ENCODE data around the gene AGRP.

The AGRP gene

DNA sequence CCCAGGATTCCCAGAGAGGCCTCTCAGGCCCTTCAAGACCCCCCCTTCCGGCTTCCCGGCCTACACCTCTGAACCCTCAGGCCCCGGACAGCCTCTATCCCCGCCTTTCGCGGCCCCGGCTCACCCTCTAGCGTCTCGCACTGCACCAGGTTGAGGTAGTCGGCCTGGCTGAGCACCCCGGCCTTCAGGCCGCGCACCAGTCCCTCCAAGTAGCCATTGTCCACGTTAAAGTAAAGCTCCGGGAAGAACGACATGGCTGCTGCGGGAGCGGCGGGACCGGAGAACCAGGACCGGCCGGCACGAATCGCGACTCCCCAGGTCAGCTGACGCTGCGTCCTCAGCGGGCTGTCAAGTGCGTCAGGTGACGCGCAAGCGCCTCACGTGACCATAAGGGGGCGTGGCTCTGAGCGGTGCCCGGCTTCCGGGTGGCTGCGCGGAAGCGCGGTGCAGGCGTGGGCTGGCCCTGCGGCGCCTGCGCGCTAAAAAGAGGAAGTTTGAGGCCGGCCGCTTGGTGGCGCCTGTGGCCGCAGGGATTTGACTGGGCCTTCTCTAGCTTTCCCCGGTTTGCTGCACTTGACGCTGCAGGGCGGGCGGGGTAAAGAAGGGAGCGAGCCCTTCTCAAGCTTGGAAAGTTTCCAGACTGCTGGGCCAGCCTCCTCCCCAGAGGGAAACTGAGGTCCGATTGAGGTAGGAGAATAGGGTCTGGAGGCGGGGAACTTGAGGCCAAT is 2.4 kb downstream of the AGRP start, which contains the start of gene ATP6V0D1 (continued):
- TF ChIP-seq ZNF138 (tag by site-specific recombination; IDR thresholded peaks at IDR 0.05; ENCODE audit: borderline replicate concordance) (no peak), ZNF658 (tag by site-specific recombination; IDR thresholded peaks at IDR 0.05) (no peak), REPIN1 (tag by site-specific recombination; IDR thresholded peaks at IDR 0.05; ENCODE audit: low read depth) (no peak), EGR2 (tag by site-specific recombination; IDR thresholded peaks at IDR 0.05; ENCODE audit: low read depth) (peak; percentile 44), ZNF596 (tag by site-specific recombination; IDR thresholded peaks at IDR 0.05) (no peak), ZNF354C (tag by site-specific recombination; IDR thresholded peaks at IDR 0.05; ENCODE audit: borderline replicate concordance, low read depth) (no peak), ZBTB7A (tag by site-specific recombination; IDR thresholded peaks at IDR 0.05; ENCODE audit: low read depth) (no peak), ZNF777 (tag by site-specific recombination; IDR thresholded peaks at IDR 0.05; ENCODE audit: borderline replicate concordance) (no peak), GLI2 (tag by site-specific recombination; IDR thresholded peaks at IDR 0.05; ENCODE audit: borderline replicate concordance, low read depth) (no peak), KLF1 (tag by site-specific recombination; IDR thresholded peaks at IDR 0.05) (no peak), ZNF366 (tag by site-specific recombination; conservative IDR thresholded peaks at IDR 0.05) (no peak), ZNF324 (tag by site-specific recombination; IDR thresholded peaks at IDR 0.05) (no peak), ZNF223 (tag by site-specific recombination; IDR thresholded peaks at IDR 0.05) (no peak), SP3 (tag by site-specific recombination; IDR thresholded peaks at IDR 0.05) (peak; percentile 87), ZNF560 (tag by site-specific recombination; IDR thresholded peaks at IDR 0.05; ENCODE audit: borderline replicate concordance) (no peak), ZNF792 (tag by site-specific recombination; IDR thresholded peaks at IDR 0.05) (no peak), ZBTB8A (tag by site-specific recombination; IDR thresholded peaks at IDR 0.05) (no peak; the same call in 1 of the 2 replicates), ZNF239 (tag by site-specific recombination; IDR thresholded peaks at IDR 0.05) (no peak), ZNF211 (tag by site-specific recombination; IDR thresholded peaks at IDR 0.05; ENCODE audit: low read depth) (no peak)
- TF ChIP-seq, protein P1, sequence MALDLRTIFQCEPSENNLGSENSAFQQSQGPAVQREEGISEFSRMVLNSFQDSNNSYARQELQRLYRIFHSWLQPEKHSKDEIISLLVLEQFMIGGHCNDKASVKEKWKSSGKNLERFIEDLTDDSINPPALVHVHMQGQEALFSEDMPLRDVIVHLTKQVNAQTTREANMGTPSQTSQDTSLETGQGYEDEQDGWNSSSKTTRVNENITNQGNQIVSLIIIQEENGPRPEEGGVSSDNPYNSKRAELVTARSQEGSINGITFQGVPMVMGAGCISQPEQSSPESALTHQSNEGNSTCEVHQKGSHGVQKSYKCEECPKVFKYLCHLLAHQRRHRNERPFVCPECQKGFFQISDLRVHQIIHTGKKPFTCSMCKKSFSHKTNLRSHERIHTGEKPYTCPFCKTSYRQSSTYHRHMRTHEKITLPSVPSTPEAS (tag by site-specific recombination; IDR thresholded peaks at IDR 0.05): no peak
- TF ChIP-seq, protein P2, sequence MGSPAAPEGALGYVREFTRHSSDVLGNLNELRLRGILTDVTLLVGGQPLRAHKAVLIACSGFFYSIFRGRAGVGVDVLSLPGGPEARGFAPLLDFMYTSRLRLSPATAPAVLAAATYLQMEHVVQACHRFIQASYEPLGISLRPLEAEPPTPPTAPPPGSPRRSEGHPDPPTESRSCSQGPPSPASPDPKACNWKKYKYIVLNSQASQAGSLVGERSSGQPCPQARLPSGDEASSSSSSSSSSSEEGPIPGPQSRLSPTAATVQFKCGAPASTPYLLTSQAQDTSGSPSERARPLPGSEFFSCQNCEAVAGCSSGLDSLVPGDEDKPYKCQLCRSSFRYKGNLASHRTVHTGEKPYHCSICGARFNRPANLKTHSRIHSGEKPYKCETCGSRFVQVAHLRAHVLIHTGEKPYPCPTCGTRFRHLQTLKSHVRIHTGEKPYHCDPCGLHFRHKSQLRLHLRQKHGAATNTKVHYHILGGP (tag by site-specific recombination; IDR thresholded peaks at IDR 0.05): no peak
- TF ChIP-seq, protein P3, sequence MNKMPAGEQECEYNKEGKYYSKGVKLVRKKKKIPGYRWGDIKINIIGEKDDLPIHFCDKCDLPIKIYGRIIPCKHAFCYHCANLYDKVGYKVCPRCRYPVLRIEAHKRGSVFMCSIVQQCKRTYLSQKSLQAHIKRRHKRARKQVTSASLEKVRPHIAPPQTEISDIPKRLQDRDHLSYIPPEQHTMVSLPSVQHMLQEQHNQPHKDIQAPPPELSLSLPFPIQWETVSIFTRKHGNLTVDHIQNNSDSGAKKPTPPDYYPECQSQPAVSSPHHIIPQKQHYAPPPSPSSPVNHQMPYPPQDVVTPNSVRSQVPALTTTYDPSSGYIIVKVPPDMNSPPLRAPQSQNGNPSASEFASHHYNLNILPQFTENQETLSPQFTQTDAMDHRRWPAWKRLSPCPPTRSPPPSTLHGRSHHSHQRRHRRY (tag by site-specific recombination; IDR thresholded peaks at IDR 0.05): no peak
- TF ChIP-seq, protein P4, sequence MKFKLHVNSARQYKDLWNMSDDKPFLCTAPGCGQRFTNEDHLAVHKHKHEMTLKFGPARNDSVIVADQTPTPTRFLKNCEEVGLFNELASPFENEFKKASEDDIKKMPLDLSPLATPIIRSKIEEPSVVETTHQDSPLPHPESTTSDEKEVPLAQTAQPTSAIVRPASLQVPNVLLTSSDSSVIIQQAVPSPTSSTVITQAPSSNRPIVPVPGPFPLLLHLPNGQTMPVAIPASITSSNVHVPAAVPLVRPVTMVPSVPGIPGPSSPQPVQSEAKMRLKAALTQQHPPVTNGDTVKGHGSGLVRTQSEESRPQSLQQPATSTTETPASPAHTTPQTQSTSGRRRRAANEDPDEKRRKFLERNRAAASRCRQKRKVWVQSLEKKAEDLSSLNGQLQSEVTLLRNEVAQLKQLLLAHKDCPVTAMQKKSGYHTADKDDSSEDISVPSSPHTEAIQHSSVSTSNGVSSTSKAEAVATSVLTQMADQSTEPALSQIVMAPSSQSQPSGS (tag by site-specific recombination; IDR thresholded peaks at IDR 0.05; ENCODE audit: low read depth): no peak
- TF ChIP-seq, protein P5, sequence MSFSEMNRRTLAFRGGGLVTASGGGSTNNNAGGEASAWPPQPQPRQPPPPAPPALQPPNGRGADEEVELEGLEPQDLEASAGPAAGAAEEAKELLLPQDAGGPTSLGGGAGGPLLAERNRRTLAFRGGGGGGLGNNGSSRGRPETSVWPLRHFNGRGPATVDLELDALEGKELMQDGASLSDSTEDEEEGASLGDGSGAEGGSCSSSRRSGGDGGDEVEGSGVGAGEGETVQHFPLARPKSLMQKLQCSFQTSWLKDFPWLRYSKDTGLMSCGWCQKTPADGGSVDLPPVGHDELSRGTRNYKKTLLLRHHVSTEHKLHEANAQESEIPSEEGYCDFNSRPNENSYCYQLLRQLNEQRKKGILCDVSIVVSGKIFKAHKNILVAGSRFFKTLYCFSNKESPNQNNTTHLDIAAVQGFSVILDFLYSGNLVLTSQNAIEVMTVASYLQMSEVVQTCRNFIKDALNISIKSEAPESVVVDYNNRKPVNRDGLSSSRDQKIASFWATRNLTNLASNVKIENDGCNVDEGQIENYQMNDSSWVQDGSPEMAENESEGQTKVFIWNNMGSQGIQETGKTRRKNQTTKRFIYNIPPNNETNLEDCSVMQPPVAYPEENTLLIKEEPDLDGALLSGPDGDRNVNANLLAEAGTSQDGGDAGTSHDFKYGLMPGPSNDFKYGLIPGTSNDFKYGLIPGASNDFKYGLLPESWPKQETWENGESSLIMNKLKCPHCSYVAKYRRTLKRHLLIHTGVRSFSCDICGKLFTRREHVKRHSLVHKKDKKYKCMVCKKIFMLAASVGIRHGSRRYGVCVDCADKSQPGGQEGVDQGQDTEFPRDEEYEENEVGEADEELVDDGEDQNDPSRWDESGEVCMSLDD (tag by site-specific recombination; IDR thresholded peaks at IDR 0.05): no peak
- TF ChIP-seq, protein P6, sequence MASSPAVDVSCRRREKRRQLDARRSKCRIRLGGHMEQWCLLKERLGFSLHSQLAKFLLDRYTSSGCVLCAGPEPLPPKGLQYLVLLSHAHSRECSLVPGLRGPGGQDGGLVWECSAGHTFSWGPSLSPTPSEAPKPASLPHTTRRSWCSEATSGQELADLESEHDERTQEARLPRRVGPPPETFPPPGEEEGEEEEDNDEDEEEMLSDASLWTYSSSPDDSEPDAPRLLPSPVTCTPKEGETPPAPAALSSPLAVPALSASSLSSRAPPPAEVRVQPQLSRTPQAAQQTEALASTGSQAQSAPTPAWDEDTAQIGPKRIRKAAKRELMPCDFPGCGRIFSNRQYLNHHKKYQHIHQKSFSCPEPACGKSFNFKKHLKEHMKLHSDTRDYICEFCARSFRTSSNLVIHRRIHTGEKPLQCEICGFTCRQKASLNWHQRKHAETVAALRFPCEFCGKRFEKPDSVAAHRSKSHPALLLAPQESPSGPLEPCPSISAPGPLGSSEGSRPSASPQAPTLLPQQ (tag by site-specific recombination; IDR thresholded peaks at IDR 0.05): peak; percentile 40; the same call in 1 of the 2 replicates
- TF ChIP-seq, protein P7, sequence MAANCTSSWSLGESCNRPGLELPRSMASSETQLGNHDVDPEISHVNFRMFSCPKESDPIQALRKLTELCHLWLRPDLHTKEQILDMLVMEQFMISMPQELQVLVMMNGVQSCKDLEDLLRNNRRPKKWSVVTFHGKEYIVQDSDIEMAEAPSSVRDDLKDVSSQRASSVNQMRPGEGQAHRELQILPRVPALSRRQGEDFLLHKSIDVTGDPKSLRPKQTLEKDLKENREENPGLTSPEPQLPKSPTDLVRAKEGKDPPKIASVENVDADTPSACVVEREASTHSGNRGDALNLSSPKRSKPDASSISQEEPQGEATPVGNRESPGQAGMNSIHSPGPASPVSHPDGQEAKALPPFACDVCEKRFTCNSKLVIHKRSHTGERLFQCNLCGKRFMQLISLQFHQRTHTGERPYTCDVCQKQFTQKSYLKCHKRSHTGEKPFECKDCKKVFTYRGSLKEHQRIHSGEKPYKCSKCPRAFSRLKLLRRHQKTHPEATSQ (tag by site-specific recombination; IDR thresholded peaks at IDR 0.05): no peak
- TF ChIP-seq, protein P8, sequence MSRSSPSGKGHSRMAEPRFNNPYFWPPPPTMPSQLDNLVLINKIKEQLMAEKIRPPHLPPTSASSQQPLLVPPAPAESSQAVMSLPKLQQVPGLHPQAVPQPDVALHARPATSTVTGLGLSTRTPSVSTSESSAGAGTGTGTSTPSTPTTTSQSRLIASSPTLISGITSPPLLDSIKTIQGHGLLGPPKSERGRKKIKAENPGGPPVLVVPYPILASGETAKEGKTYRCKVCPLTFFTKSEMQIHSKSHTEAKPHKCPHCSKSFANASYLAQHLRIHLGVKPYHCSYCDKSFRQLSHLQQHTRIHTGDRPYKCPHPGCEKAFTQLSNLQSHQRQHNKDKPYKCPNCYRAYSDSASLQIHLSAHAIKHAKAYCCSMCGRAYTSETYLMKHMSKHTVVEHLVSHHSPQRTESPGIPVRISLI (tag by site-specific recombination; IDR thresholded peaks at IDR 0.05): no peak

Data from HEK293 (cell line).